SK-N-SH treated with all-trans-retinoic acid at 6 μM for 48 hours (cell line): ENCODE data around the gene DUSP23.

Experiments used
- BACH2 ChIP-seq: fragments of 250-450 bp; sonication (Bioruptor Pico); IDR thresholded peaks from 2 replicates; pipeline ENCODE4 v1.9.0; 2021; ENCODE audit warnings: mild to moderate bottlenecking, borderline replicate concordance
- CSDC2 ChIP-seq: fragments of 250-450 bp; sonication (Bioruptor Pico); IDR thresholded peaks from 2 replicates; pipeline ENCODE4 v1.5.0; 2020; ENCODE audit warnings: mild to moderate bottlenecking, moderate library complexity
- OSR1 ChIP-seq: fragments of 250-450 bp; sonication (Bioruptor Pico); IDR thresholded peaks from 2 replicates; pipeline ENCODE4 v1.8.0; 2022; ENCODE audit warnings: moderate library complexity, mild to moderate bottlenecking, inconsistent platforms
- RARB ChIP-seq: fragments of 250-450 bp; sonication (Bioruptor Pico); IDR thresholded peaks from 2 replicates; pipeline ENCODE4 v1.8.0; 2021; ENCODE audit warnings: mild to moderate bottlenecking, moderate library complexity
- SNAI2 ChIP-seq: fragments of 250-450 bp; sonication (Bioruptor Pico); IDR thresholded peaks from 2 replicates; pipeline ENCODE4 v1.5.0; 2020; ENCODE audit warnings: mild to moderate bottlenecking, moderate library complexity
- TCF4 ChIP-seq: fragments of 250-450 bp; sonication (Bioruptor Pico); IDR thresholded peaks from 2 replicates; pipeline ENCODE4 v1.8.0; 2021; ENCODE audit warnings: mild to moderate bottlenecking, moderate library complexity, borderline replicate concordance
- TSHZ2 ChIP-seq: fragments of 250-450 bp; sonication (Bioruptor Pico); IDR thresholded peaks from 2 replicates; pipeline ENCODE4 v1.5.0; 2020; ENCODE audit warnings: mild to moderate bottlenecking, moderate library complexity
- ZFP3 ChIP-seq: fragments of 250-450 bp; sonication (Bioruptor Pico); IDR thresholded peaks from 2 replicates; pipeline ENCODE4 v1.5.0; 2020; ENCODE audit warnings: mild to moderate bottlenecking, moderate library complexity
- ZNF8 ChIP-seq: fragments of 450-650 bp; formaldehyde crosslinking; IDR thresholded peaks from 2 replicates; pipeline ENCODE4 v1.5.0; 2020; ENCODE audit warnings: mild to moderate bottlenecking, moderate library complexity

GRCh38 chr1:159780583-159781582 lies at the start of gene DUSP23:
- TF ChIP-seq CSDC2 (CRISPR knock-in tag) (no peak), ZNF8 (no peak), SNAI2 (CRISPR knock-in tag) (no peak), BACH2 (CRISPR knock-in tag) (no peak), TSHZ2 (no peak), OSR1 (CRISPR knock-in tag) (no peak), RARB (CRISPR knock-in tag) (no peak), TCF4 (CRISPR knock-in tag) (no peak), ZFP3 (no peak)
